ENCODE data around the gene AGFG2.

DNA sequence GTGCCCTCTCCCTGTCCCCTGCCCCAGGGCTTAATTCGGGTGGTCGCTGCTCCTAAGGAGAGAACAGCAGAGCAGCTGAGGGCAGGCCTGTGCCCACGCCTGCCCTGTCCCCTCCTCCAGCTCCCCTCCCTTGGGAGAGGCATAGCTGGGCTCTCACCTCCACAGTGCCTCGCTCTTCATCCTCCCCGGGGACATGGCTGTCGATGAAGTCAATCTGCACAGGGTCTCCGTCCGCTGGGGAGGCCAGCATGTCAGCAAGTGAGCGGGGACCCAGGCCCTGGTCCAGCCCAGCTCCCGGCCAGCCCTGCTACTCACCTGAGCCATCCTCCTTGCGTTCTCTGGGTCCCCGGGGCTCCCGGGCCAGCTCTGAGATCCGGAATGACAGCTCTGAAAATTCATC is 38.5 kb downstream of the AGFG2 start:
- TF ChIP-seq CTCF (IDR thresholded peaks at IDR 0.05; ENCODE audit: low read depth, low read length, poor library complexity, severe bottlenecking) (no peak), EZH2phosphoT487 (IDR thresholded peaks at IDR 0.05; ENCODE audit: borderline replicate concordance, low read length) (no peak)

All from DOHH2 (cell line).